ENCODE data around the gene TMEFF2.
A peak's percentile ranks its signal among the peaks of the same experiment; 100 is the strongest.

The TMEFF2 gene

DNA sequence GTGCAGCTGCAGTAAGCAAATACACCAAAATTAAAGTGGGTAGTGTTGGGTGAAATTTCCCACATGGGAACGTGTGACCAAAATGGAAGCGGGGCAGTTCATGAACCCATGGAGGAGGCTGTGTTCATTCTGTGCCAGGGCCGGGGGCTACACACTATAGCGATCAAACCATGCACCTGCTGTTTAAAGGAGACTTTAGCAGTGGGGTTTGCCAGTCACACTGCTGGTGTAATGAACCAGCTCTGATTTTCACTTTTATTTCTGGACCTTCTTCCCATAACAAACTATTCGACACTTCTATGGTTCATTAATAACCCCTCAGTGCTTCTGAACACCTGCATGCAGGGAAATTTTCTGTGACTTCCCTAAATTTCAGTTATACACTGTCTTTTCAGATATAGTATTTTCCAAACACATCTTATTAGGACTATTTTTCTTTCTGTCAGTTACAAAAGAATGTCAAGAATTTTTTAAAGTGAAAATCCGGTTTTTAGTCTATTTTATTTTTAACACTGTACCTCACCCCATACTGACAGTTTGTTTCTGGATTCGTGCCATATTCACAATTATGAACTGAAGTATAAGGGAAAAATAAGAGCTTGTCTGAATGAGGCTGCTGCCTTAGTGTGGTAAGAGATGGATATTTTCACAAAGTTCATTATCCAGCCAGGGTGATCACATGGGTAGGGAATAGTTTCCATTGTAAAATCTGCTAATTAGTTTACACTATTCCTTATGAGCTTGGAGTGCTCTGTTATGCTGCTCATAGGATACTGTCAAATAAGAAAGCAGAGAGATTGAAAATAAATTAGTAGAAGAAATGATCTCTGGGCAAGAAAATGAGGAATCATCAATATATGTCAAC lies 236.5 kb downstream of the TMEFF2 start:
- DNase-seq: no peak

DNA sequence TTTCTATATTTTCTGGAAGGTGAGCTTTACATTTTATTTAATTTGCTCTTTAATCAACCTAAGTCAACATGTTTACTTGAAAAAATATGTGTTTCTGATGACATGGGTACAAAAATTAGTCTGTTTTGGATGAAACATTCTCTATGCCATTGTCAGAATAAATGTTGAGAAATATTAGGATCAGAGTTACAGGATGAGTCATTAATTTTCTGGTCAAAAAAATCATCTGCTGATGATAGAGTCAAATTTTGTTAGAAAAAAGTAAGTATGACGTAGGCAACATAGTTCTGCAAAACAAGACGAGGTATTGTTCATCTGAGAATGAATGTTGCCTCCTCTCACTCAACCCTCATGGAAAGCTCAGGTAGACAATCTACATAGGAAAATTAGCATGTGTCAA lies 240.3 kb downstream of the TMEFF2 start:
- DNase-seq: peak in 2 of 4 experiments; percentile 39 to 42

DNA sequence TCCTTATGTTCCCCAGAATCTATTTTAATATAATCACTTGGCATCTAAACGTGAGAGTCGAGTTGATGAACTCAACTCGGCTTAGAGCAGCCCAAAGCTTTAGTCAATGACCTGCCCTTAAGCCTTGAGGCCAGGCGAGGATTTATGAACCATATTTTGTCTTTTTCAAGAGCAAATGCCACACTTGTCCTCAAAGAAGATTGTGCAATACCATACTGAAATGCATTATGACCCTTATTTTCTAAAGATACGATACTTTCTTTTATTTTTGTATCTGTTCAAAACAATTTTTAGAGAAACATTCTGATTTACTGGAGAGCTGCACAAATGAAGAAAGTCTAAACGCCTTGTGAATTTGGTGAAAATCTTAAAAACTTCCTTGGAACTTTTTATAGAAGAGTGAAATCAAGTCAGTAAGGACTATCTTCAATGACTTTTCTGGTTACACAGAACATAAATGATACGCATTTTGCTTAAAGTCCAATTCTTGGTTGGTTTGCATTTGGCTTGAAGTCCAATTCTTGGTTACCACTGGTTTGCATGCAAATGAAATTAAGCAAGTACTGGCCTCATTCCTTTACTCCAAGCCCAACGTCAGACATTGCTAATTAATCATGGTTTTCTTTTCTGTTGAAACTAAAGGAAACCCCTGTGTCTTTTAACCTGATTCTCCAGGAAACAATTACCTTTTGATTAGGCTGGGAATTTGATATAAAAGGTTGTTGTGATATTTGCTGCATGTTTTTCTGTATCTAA lies 242.0 kb downstream of the TMEFF2 start:
- DNase-seq: no peak

DNA sequence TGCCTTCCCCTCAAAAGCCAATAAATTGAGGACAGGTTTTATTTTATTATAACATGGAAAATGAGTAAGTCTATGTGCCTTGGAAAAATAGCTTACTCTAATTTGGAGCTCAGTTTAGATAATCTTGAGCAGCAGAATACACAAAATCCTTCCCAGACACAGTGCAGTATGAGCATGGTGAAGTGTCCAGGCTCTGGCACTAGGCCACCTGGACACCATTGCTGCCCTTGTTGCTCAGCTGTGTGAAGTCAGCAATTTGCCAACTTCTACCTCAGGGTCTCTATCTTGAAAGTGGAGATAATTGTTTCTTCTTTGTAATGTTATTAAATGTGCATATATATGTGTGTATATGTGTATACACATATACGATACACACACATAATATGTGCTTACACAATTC lies 242.9 kb downstream of the TMEFF2 start:
- DNase-seq: no peak

DNA sequence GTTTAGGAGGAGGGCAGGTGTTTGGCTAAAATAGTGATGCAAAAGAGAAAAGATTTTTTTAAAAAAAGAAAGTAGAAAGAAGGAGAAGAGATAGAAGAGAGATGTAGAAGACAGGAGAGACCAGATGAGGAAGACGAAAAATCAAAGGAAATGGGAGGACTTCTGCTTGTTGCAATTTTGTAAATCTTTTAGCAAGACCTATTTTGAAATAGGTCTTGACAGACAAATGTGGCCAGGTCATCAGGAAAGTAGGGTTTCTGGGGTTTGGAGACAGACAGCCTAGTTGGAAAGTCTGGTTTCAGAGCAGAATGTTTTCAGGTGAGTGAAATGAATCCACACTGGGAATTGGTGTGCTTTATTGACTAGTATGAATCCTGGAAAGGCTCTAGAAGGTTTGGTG lies 243.4 kb downstream of the TMEFF2 start:
- peak; percentile 19 to 60 (median 50) for DNase-seq

DNA sequence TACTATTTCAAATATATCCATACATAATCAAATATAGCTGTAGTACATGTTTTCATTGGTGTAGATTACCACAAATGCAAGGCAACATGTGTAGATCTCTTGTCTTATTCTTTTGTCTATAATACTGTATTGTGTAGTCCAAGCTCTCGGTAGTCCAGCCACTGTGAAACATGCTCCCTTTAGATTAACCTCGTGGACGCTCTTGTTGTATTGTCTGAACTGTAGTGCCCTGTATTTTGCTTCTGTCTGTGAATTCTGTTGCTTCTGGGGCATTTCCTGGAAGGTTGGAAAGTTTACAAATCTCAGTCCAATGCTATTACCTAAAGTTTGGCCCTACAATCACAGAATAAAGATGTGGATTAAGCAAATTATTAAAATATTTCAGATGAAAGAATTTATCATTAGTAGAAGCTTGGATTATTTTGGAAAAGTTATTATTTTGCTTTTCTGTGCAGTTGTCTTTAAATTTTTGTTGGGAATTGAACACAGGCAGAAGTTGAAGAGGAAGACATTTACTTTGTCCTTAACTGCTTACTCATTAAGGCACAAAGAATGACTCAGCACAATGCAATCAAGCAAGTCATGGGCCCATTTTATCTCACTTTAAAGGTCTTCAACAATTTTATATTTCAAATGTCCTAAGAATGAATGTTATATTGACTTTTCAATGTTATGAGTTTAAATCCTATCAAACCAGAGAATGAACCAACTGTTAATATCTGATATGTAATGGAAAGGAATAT lies 244.4 kb downstream of the TMEFF2 start:
- DNase-seq: peak; percentile 15 to 55 (median 34)

DNA sequence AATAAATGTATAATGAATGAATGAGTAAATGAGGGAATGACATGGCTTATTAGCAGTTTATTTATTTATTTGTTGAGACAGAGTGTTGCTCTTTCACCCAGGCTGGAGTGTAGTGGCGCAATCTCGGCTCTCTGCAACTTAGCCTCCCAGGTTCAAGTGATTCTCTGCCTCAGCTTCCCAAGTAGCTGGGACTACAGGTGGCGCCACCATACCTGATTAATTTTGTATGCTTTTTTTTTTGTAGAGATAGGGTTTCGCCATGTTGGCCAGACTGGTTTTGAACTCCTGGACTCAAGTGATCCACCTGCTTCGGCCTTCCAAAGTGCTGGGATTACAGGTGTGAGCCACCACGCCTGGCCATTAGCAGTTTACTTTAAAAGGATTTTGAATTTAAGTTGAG lies 247.5 kb downstream of the TMEFF2 start:
- DNase-seq: no peak

DNA sequence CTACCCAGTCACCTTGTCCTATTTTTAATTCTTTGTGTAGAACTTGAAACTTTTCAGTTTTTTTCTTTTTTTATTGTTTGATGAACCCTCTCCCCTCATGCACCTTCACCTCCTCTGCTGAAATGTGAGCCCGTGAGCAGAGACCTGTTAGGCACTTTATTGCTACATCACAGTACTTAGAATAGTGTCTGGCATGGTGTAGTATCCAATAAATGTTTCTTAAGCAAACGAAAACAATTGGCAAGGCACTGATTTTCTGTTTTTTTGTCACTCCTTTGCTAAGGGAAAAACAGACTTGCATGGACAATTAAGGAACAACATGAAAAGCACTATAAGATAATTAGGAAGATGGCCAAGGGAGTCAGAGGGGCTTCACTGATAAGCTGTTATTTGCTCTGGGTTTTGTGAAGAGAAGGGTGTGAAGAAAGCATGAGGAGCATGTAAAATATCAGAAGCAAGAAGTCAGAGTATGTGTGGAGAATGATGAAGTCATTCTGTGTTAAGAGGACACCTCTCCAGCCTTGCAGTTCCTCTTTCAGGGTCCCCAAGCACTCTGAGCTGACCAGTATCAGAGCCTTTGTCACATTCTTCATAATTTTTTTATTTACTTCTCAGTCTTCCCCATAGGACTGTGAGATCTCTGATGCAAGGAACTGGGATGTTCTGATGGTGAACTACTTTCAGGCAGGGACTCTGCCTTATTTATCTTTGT lies 248.1 kb downstream of the TMEFF2 start:
- peak; percentile 36 to 76 (median 68) for DNase-seq

DNA sequence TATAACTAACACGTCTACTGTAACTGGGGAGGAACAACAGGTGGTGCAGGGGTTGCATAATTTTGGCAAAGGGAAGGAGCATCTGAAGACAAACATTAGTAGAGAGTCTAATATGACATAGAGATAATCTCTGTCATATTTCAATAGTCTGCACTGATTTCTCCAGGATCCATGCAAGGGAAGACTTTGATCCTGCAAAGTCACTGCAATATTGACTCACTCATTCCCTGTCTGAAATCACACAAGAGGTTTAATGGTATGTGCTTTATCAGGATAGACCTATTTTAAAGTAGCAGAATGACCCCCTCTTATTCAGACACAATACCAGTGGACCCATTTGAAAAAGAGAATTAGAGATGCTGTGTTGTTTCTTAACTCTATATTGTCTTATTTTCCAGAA lies 249.1 kb downstream of the TMEFF2 start:
- DNase-seq: no peak

DNA sequence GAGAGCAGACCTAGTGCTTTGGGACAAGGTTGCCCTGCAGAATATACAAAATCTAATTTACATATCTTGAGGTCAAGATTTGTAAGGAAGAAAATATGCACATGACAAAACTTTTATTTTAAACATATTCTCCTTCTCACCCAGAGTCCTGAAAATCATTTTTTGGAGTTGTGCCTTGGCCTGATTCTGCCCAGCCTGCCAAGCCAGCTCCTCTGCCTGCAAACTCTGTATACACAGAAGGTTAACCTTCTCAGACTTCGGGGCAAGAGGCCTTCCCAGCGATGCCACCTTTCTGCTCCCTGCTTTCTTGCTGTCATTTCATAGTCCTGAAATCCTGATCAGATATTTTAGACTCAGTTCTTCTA lies 252.0 kb downstream of the TMEFF2 start:
- DNase-seq: no peak

DNA sequence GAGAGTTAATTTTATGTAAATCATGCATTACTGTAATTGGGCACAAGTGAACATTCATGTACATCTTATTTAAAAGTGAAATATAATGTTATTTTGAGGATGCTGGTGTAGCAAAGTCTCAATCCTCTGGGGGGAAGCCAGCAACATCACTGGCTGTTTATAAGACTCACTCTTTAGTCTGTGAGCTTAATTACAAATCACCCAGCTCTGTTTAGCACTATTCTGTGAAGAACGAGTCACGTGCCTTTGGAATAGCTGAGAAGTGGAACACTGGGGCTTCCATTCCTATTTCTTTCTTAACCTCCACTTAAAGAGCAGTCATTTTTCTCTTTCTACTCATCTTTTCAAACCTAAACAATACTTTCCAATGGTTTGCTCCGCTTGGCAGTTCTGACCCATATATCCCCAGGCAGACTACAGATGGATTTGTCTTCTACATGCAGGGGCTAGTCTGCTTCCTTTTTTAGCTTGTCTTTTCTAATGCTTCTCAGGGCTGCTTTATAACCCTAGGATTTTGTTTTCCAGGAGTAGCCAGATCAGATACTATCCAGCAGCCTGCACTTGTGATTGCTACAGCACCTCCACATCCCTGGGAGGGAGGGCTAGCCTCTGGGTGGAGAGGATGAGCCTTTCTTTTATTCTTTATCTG lies 252.5 kb downstream of the TMEFF2 start:
- no peak for DNase-seq

DNA sequence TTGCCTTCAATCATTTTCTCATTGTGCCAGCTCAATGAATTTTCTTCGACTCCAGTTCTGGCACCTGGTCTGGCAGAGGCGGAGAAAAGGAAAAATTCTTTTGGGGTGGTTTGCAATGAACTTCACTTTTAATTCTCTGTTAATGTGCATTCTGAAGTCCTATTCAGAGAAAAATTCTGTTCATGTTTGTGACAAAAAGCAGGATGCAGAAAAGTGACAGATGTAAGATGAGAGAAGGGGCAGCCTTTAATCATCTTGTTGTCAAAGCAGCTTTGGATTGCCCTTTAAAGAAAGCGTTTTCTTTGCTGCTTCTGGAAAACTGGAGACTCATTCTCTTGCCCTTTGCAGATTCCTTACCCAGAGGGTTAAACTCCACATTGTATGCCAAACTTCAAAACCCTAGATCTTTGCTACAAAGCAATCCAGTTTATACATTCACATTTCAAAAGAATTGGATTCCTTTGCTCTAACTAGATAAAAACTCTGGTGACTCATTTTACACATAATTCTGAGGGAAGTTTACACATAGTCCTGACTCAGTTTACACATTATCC lies 253.3 kb downstream of the TMEFF2 start:
- no peak for DNase-seq

DNA sequence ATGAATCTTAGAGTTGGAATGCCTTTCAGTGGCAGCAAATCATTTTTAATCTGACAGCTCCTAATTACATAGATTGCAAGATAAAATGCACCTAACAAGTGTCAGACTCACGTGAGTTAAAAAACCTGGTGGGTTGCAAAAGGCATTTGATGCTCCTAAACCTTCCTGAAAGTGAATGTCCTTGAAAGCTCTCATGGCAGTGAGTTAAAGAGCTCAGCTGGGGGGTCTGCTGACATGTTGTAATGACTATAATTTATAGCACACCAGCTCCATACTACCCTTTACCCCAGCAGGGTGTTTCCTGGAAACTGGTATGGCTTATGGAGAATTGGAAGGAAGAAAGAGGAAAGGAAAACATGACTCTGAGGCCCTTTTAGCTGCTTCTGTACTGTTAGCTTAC lies 256.0 kb downstream of the TMEFF2 start:
- no peak for DNase-seq

DNA sequence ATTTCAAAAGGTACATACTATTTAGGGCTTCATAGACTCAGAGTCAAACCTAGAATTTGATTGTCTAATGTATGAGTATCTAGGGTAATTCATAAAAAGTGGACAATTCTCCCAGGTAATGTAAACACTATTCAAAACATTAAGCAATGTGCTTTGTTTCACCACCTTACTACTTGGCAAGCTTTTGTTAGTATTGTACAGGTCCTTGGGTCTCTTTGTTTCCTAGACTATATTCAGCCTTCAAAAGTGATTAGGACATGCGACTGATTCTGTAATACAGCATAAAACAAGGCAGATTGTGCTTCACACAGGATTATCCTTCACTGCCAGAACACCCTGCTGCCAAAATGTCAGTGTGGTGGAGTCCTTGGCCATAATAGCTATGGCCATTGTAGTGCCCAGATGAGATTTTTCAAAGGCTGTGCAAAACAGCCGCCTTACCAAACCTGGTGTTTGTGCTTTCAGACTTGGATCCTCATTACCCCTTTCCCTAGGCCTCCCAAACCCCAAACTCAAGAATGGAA lies 257.8 kb downstream of the TMEFF2 start:
- DNase-seq: no peak

DNA sequence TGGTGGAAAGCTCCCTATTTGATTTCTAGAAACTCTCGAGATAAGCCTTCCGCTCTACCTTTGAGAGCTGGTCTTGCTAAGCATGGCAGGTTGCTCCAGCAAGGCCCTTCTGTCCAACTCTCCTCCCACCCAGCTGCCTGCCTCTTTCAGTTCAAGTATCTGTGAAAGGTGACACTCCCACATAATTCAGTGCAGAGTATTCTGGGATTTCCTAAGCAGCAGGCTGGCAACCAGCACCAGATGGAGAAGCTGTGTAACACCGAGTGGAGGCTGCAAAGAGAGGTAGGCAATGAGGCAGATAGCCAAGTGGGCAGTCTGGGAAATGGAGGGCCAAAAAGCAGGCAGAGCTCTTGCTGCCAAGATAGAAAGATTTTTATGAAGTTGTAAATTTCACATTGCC lies 259.5 kb downstream of the TMEFF2 start:
- no peak for DNase-seq

DNA sequence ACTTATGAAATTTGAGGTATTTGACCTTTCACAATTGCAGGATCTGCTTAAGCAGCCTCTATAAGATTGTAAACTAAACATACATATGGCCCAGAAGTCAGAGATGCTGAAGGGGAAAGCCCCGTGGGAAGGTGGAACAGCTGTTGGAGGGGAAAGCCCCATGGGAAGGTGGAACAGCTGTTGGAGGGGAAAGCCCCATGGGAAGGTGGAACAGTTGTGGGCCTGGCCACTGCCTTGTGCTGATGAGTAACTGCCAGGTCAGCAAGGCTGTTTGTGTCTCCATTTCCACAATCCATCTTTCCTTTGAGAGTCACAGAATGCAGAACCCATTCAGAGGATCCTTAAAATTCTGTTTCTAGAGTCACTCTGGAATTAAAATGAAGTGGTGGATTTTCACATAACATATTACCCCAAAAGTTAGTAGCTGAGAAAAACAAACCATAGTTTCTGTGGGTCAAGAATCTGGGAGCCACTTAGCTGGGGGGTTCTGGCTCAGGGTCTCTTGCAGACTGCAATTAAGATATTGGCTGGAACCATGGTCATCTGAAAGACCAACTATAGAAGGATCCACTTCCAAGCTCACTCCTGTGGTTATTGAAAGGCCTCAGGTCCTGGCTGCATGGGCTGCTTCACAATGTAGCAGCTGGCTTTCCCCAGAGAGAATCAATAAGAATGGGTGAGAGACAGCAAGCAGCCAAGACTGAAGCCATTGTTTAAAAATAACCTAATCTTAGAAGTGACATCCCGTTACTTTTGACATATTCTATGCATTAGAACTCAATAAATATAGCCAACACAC lies 261.2 kb downstream of the TMEFF2 start:
- peak in 3 of 4 experiments; percentile 9 to 51 (median 38) for DNase-seq

DNA sequence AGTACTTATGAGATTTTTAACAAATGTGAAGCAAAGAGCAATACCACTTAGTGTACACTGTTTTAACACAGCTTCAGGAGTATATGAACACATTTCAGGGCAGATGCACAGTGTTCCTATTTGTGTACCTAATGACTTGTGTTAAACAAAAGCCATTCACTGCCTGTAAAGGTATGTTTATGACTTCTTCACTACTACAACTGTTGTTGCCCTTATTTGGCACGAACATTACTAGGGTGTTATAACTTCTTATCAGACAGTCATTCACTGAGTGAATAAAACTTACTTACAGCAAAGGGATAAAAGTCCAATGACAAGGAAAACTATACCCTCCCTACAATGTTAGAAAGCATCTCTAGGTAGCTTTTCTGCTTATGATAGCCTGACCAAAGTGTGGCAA lies 262.4 kb downstream of the TMEFF2 start:
- no peak for DNase-seq

DNA sequence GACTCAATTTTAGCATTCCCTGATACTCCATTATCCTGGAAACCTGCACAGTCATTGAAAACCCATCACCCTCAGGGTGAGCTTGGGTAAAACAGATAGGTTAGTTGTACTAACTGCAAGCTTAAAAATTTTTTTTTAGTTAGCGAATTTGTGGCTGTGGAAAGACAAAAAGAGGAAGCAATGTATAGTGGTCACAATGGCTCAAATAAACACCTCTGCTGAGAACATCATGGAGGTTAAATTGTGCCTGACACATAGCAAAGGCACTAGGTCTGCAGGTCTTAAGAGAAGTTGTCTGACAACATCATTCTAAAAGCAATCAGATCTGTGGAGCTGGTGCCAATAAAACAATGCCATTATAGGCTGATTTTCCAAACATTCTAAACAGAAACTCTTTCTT lies 263.4 kb downstream of the TMEFF2 start:
- peak in 1 of 4 experiments; percentile 6 for DNase-seq

DNA sequence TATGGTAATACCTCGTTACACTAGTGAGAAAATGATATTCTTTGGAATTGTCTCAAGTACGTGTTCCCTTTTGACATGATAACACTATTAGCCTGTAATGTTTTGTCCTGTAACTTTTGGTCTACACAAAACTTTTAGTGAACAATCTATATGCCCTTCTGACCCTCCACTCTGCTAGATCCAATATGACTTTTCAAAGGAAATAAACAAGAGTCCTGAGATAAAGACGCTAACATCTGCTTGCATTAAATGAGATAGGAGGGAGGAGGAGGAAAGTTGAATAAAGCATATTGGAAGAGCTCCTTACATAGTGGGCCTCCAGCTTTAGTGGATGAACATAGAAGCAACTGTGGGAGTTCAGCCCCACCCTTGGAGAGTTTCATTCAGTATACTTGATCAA lies 264.5 kb downstream of the TMEFF2 start:
- no peak for DNase-seq

DNA sequence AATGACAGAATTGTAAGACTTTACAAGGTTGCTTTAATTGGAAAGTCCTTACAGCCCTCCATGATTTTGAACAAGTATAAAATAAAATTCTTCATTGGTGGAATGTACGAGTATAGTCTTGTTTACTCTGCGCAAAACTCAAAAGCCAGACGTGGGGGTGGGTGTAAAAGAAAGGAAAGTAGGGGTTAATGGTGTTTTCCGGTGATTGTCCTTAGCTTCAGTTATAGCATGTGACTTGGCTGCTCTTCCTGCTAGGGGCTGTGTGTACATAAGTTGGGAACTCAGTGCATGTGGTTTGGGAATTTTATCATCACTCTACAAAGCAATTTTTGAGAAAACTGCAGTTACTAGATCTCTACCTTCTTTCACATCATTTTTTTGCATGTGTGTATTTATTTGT lies 265.4 kb downstream of the TMEFF2 start:
- DNase-seq: no peak

DNA sequence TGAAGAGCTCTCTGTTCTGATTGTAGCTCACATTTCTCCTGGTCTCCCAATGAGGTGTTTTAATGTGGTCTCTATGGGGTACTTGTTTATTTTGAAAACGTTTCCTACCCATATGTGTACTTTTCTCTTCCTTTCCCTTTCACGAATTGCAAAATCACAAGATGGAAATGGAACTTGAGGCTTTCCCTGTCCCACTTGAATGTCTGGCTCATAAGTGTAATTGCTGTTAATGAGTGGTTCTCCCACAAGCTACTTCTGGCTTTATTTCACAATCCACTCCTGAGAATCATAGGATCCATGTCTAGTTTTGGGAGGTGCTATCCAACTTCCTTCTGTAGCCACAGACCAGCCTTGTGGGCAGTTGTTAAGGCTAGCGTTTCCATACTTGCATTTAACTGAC lies 266.7 kb downstream of the TMEFF2 start:
- DNase-seq: peak; percentile 38 to 65 (median 52)
